IMR-90 (cell line): ENCODE measurements around the gene TCF7L1. TPM values are rescaled to one million over a fixed set of nuclear protein-coding genes. Genes with fewer than 3 reads are reported as not detected.

Experiments used
- ATAC-seq: fragments of 200-7000 bp; cut with Tn5 transposase; 2 replicates; pipeline ENCODE4 v1.9.1; 2020; ENCODE audit warnings: low read depth, mild to moderate bottlenecking, moderate library complexity
- BruUV-seq: library from RNA; stranded (reverse); fragments of 400-500 nt; replicated peaks from 2 replicates; lab custom pipeline; 2021; lab: Mats Ljungman, UMichigan
- CTCF ChIA-PET: fragments of 300-600 bp; formaldehyde crosslinking; extraction: SDS; loops from one replicate; lab custom pipeline; 2021; ENCODE audit warnings: antibody characterized with exemption; lab: Yijun Ruan, JAX
- POLR2A ChIA-PET: fragments of 300-600 bp; sonication (Branson Sonifier 250); formaldehyde crosslinking; loops from one replicate; lab custom pipeline; 2022; ENCODE audit warnings: antibody characterized with exemption; ENCODE audit not compliant: unreplicated experiment; lab: Charles Lee
- DNase-seq: peaks from one replicate; pipeline ENCODE4 v3.0.0; 2013
- H2AFZ ChIP-seq: replicated peaks from 2 replicates; pipeline ENCODE3; 2013; ENCODE audit warnings: low read length, mild to moderate bottlenecking; ENCODE audit not compliant: poor library complexity
- H2AK5ac ChIP-seq: 2 replicates; pipeline ENCODE4 v1.6.1; 2013; ENCODE audit warnings: low read depth, low read length, inconsistent platforms
- H2AK9ac ChIP-seq: replicated peaks from 2 replicates; pipeline ENCODE3; 2013; ENCODE audit warnings: mild to moderate bottlenecking, low read depth, low read length, moderate library complexity; ENCODE audit not compliant: poor library complexity
- H2BK120ac ChIP-seq: 2 replicates; pipeline ENCODE4 v1.6.1; 2013; ENCODE audit warnings: low read depth, low read length, inconsistent platforms
- H2BK15ac ChIP-seq: 3 replicates; pipeline ENCODE4 v1.6.1; 2013; ENCODE audit warnings: low read depth, low read length, inconsistent platforms
- H2BK20ac ChIP-seq: 2 replicates; pipeline ENCODE4 v1.6.1; 2013; ENCODE audit warnings: low read depth, mild to moderate bottlenecking, inconsistent platforms, low read length, moderate library complexity
- H2BK5ac ChIP-seq: 2 replicates; pipeline ENCODE4 v1.6.1; 2013; ENCODE audit warnings: mild to moderate bottlenecking, low read depth, low read length, inconsistent platforms; ENCODE audit not compliant: poor library complexity, severe bottlenecking
- H3K14ac ChIP-seq: replicated peaks from 2 replicates; pipeline ENCODE4 v1.6.1; 2013; ENCODE audit warnings: low read depth, low read length, inconsistent platforms
- H3K18ac ChIP-seq: 2 replicates; pipeline ENCODE4 v1.6.1; 2013; ENCODE audit warnings: low read depth, low read length, control low read depth
- H3K23ac ChIP-seq: 2 replicates; pipeline ENCODE4 v1.6.1; 2013; ENCODE audit warnings: low read depth, low read length, inconsistent platforms
- H3K27ac ChIP-seq: 2 replicates; pipeline ENCODE4 v1.5.1; 2013; ENCODE audit warnings: mild to moderate bottlenecking, control low read depth, low read length; ENCODE audit not compliant: insufficient read depth
- H3K27me3 ChIP-seq: 2 replicates; pipeline ENCODE4 v1.6.1; 2013; ENCODE audit warnings: low read length; ENCODE audit not compliant: control insufficient read depth, insufficient read depth
- H3K36me3 ChIP-seq: 2 replicates; pipeline ENCODE4 v1.6.1; 2013; ENCODE audit warnings: low read length, mixed read lengths; ENCODE audit not compliant: control insufficient read depth, insufficient read depth
- H3K4ac ChIP-seq: 2 replicates; pipeline ENCODE4 v1.6.1; 2013; ENCODE audit warnings: low read depth, low read length, inconsistent platforms
- H3K4me1 ChIP-seq: 2 replicates; pipeline ENCODE4 v1.6.1; 2013; ENCODE audit warnings: low read length, mixed read lengths; ENCODE audit not compliant: control insufficient read depth, insufficient read depth
- H3K4me2 ChIP-seq: 2 replicates; pipeline ENCODE4 v1.6.1; 2013; ENCODE audit warnings: low read depth, mild to moderate bottlenecking, control low read depth, low read length, moderate library complexity
- H3K4me3 ChIP-seq: 2 replicates; pipeline ENCODE4 v1.5.1; 2013; ENCODE audit warnings: low read depth, mild to moderate bottlenecking, control low read depth, low read length, moderate library complexity; ENCODE audit not compliant: insufficient read depth
- H3K56ac ChIP-seq: 2 replicates; pipeline ENCODE4 v1.6.1; 2013; ENCODE audit warnings: low read length, inconsistent platforms; ENCODE audit not compliant: insufficient read depth; ENCODE audit errors: extremely low read depth
- H3K79me1 ChIP-seq, 2 experiments: 2 replicates each; pipeline ENCODE4 v1.6.1; 2013; ENCODE audit warnings: low read length in 2 of 2, inconsistent platforms in 1 of 2, low read depth in 1 of 2
- H3K9ac ChIP-seq: 2 replicates; pipeline ENCODE4 v1.6.1; 2013; ENCODE audit warnings: low read depth, low read length, control low read depth
- H3K9me1 ChIP-seq: 2 replicates; pipeline ENCODE4 v1.6.1; 2013; ENCODE audit warnings: low read length, inconsistent platforms; ENCODE audit not compliant: insufficient read depth
- H3K9me3 ChIP-seq: 2 replicates; pipeline ENCODE4 v1.6.1; 2013; ENCODE audit warnings: low read length; ENCODE audit not compliant: control insufficient read depth, insufficient read depth
- H4K20me1 ChIP-seq: 2 replicates; pipeline ENCODE4 v1.6.1; 2013; ENCODE audit warnings: low read length, inconsistent platforms; ENCODE audit not compliant: insufficient read depth
- H4K5ac ChIP-seq: 2 replicates; pipeline ENCODE4 v1.6.1; 2013; ENCODE audit warnings: mild to moderate bottlenecking, low read depth, low read length, control low read depth
- H4K8ac ChIP-seq, 2 experiments: 2 replicates each; pipeline ENCODE4 v1.6.1; 2013; ENCODE audit warnings: low read depth in 2 of 2, low read length in 2 of 2, control low read depth in 1 of 2, inconsistent platforms in 1 of 2
- H4K91ac ChIP-seq: 2 replicates; pipeline ENCODE4 v1.6.1; 2013; ENCODE audit warnings: low read depth, low read length, inconsistent platforms; ENCODE audit not compliant: insufficient read depth
- BHLHE40 ChIP-seq: fragments of 150-350 bp; IDR thresholded peaks from 2 replicates; pipeline ENCODE4 v1.6.1; 2016; ENCODE audit warnings: mild to moderate bottlenecking, low read depth, low read length
- CEBPB ChIP-seq: IDR thresholded peaks from 2 replicates; pipeline ENCODE4 v1.6.1; 2012; ENCODE audit warnings: low read depth, low read length, improper control_type of control experiment
- CHD1 ChIP-seq: IDR thresholded peaks from 2 replicates; pipeline ENCODE4 v1.6.1; 2012; ENCODE audit warnings: low read depth, low read length, improper control_type of control experiment
- FOS ChIP-seq: fragments of 150-350 bp; IDR thresholded peaks from 2 replicates; pipeline ENCODE4 v1.6.1; 2016; ENCODE audit warnings: low read depth, low read length
- MAFK ChIP-seq: IDR thresholded peaks from 2 replicates; pipeline ENCODE4 v1.6.1; 2012; ENCODE audit warnings: low read depth, low read length, improper control_type of control experiment
- MAZ ChIP-seq: IDR thresholded peaks from 2 replicates; pipeline ENCODE4 v1.6.1; 2012; ENCODE audit warnings: low read depth, mild to moderate bottlenecking, low read length, improper control_type of control experiment, moderate library complexity, borderline replicate concordance
- MXI1 ChIP-seq: IDR thresholded peaks from 2 replicates; pipeline ENCODE4 v1.6.1; 2012; ENCODE audit warnings: low read depth, mild to moderate bottlenecking, low read length, moderate library complexity, borderline replicate concordance
- NFE2L2 ChIP-seq: fragments of 150-350 bp; IDR thresholded peaks from 2 replicates; pipeline ENCODE4 v1.6.1; 2016; ENCODE audit warnings: low read depth, mild to moderate bottlenecking, low read length
- RAD21 ChIP-seq: IDR thresholded peaks from 2 replicates; pipeline ENCODE4 v1.6.1; 2012; ENCODE audit warnings: low read length, improper control_type of control experiment
- RCOR1 ChIP-seq: IDR thresholded peaks from 2 replicates; pipeline ENCODE4 v1.6.1; 2012; ENCODE audit warnings: mild to moderate bottlenecking, low read length, improper control_type of control experiment; ENCODE audit not compliant: insufficient replicate concordance
- RFX5 ChIP-seq: IDR thresholded peaks from 2 replicates; pipeline ENCODE4 v1.8.0; 2012; ENCODE audit warnings: low read depth, mild to moderate bottlenecking, low read length, moderate library complexity
- SMC3 ChIP-seq: fragments of 150-350 bp; IDR thresholded peaks from 2 replicates; pipeline ENCODE4 v1.6.1; 2016; ENCODE audit warnings: low read depth, mild to moderate bottlenecking, antibody characterized with exemption, low read length, moderate library complexity
- WGBS, 2 experiments: methylation state at CpG; one replicate each; pipeline versions ENCODE4 v1.1.5 to v1.1.7; 2013; ENCODE audit warnings: missing lambda C conversion rate in 2 of 2; ENCODE audit not compliant: insufficient read length in 1 of 2; ENCODE audit errors: extremely low coverage in 2 of 2; 5-methylcytosine and 5-hydroxymethylcytosine counted together
- dilution Hi-C: fragments of 300-500 bp; cut with HindIII; formaldehyde crosslinking; loops from one replicate; pipeline ENCODE4 v1.14.3; 2018; ENCODE audit warnings: low sequenced_read_pairs; ENCODE audit not compliant: unreplicated experiment
- in situ Hi-C: fragments of 300-500 bp; cut with MboI; formaldehyde crosslinking; loops from 3 replicates; pipeline ENCODE4 v1.14.3; 2019; ENCODE audit warnings: low sequenced_read_pairs, inconsistent platforms, mixed read lengths
- intact Hi-C: fragments of 100-400 bp; cut with micrococcal nuclease; formaldehyde crosslinking; loops from 2 replicates; pipeline ENCODE4 v1.10.0; 2022
- polyA plus RNA-seq, 3 experiments: library from polyadenylated mRNA; depleted of rRNA; stranded (reverse); fragments of >200 nt; gene quantifications; 2 replicates each; pipeline ENCODE4 v1.2.3, GENCODE V29; 2012; ENCODE audit warnings: low replicate concordance in 1 of 3
- total RNA-seq: library from RNA; depleted of rRNA; stranded (reverse); fragments of >200 nt; gene quantifications from 2 replicates; pipeline ENCODE4 v1.2.3, GENCODE V29; 2012
- TF ChIP-seq, protein P1 (sequence below): conservative IDR thresholded peaks from 2 replicates; pipeline ENCODE4 v1.5.1; 2012; ENCODE audit warnings: mild to moderate bottlenecking, low read depth, low read length, improper control_type of control experiment
- TF ChIP-seq, protein P2 (sequence below): fragments of 150-350 bp; IDR thresholded peaks from 2 replicates; pipeline ENCODE4 v1.6.1; 2017; ENCODE audit warnings: mild to moderate bottlenecking, antibody characterized with exemption, low read length, low read depth

Gene TCF7L1
- total and polyA plus RNA-seq, 2 of the 4 experiments (the other 2 are of a cell fraction): 0.72 to 11.1 TPM

DNA sequence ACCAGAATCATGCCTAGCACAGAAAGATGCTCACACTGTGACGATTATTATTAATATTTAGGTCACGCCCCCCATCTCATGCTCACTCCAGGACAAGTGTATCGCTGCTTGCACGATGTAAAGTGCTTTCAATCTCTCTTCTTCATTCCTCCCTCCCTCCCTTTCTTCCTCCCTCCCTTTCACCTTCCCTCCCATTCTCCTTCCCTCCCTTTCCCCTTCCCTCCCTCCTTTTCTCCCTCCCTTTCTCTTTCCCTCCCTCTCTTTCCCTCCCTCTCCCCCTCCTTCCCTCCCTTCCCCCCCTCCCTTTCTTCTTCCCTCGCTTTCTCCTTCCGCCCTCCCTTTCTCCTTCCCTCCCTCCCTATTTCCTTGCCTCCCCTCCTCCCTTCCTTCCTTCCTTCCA is 175.0 kb downstream of the TCF7L1 start:
- no peak overlapping the region for H2BK5ac ChIP-seq
- H2BK120ac ChIP-seq: no peak overlapping the region; the same call in 1 of the 2 replicates
- H3K4me1 ChIP-seq: peaks cover 19% of the 10 kb centered on the region
- H3K4me3 ChIP-seq: no peak overlapping the region
- H4K91ac ChIP-seq: no peak overlapping the region
- BruUV-seq: no TSS peak
- peaks cover 6 to 33% of the 10 kb centered on the region in 2 experiments; a peak in 2 of 4 replicates for H3K79me1 ChIP-seq
- H3K9me3 ChIP-seq: no peaks in the 10 kb centered on the region
- no peak overlapping the region for H3K4me2 ChIP-seq
- H3K9ac ChIP-seq: no peak overlapping the region
- H4K20me1 ChIP-seq: peaks cover 12% of the 10 kb centered on the region; the same call in 1 of the 2 replicates
- TF ChIP-seq, protein P1, sequence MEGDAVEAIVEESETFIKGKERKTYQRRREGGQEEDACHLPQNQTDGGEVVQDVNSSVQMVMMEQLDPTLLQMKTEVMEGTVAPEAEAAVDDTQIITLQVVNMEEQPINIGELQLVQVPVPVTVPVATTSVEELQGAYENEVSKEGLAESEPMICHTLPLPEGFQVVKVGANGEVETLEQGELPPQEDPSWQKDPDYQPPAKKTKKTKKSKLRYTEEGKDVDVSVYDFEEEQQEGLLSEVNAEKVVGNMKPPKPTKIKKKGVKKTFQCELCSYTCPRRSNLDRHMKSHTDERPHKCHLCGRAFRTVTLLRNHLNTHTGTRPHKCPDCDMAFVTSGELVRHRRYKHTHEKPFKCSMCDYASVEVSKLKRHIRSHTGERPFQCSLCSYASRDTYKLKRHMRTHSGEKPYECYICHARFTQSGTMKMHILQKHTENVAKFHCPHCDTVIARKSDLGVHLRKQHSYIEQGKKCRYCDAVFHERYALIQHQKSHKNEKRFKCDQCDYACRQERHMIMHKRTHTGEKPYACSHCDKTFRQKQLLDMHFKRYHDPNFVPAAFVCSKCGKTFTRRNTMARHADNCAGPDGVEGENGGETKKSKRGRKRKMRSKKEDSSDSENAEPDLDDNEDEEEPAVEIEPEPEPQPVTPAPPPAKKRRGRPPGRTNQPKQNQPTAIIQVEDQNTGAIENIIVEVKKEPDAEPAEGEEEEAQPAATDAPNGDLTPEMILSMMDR: no peak
- TF ChIP-seq FOS (no peak), RAD21 (no peak), NFE2L2 (no peak), CEBPB (no peak), RCOR1 (no peak), SMC3 (no peak), MAZ (no peak), MAFK (no peak), BHLHE40 (no peak), MXI1 (no peak), CHD1 (no peak), RFX5 (no peak)
- TF ChIP-seq, protein P2, sequence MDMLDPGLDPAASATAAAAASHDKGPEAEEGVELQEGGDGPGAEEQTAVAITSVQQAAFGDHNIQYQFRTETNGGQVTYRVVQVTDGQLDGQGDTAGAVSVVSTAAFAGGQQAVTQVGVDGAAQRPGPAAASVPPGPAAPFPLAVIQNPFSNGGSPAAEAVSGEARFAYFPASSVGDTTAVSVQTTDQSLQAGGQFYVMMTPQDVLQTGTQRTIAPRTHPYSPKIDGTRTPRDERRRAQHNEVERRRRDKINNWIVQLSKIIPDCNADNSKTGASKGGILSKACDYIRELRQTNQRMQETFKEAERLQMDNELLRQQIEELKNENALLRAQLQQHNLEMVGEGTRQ: no peak
- H4K8ac ChIP-seq: no peak overlapping the region
- H2BK20ac ChIP-seq: no peak overlapping the region
- ChIA-PET CTCF (no interaction called here), POLR2A (no interaction called here)
- intact Hi-C loops (no loop called here), in situ Hi-C loops (no loop called here), dilution Hi-C loops (no loop called here)
- H2AK5ac ChIP-seq: peak overlapping the region; percentile 59; the same call in 1 of the 2 replicates
- H3K9me1 ChIP-seq: peaks cover 12% of the 10 kb centered on the region
- no peaks in the 10 kb centered on the region for H3K27me3 ChIP-seq
- H4K5ac ChIP-seq: no peak overlapping the region
- H2AK9ac ChIP-seq: no peak overlapping the region
- DNase-seq (no peak), ATAC-seq (no peak)
- no peak overlapping the region; the same call in 1 of the 2 replicates for H3K27ac ChIP-seq
- WGBS, 2 experiments: 80 to 100% methylated on average over 2 to 4 of the region's 6 CpGs
- H2AFZ ChIP-seq: no peak overlapping the region
- no peak overlapping the region for H3K56ac ChIP-seq
- no peak overlapping the region for H3K14ac ChIP-seq
- H3K23ac ChIP-seq: no peak overlapping the region
- peak overlapping the region; percentile 52; the same call in 1 of the 2 replicates for H3K4ac ChIP-seq
- H2BK15ac ChIP-seq: no peak overlapping the region
- no peak overlapping the region; the same call in 1 of the 2 replicates for H3K18ac ChIP-seq
- H3K36me3 ChIP-seq: peaks cover 46% of the 10 kb centered on the region
